Gastrocnemius medialis (tissue), 4 donors: ENCODE results near the gene HPCAL4. TPM values are rescaled to one million over a fixed set of nuclear protein-coding genes. Genes with fewer than 3 reads are reported as not detected.

Experiments
- ATAC-seq, 2 donors: fragments of 150-250 bp; one replicate each; pipeline ENCODE4 v1.9.1; 2016
- DNase-seq, 2 donors: peaks; one replicate each; pipeline ENCODE4 v3.0.0-alpha.2; 2019
- H3K27ac ChIP-seq, 4 donors: fragments of 200-600 bp; sonication (generic); 1 replicate in 1 of 4; 2 replicates in 3 of 4; pipeline ENCODE4 v1.5.1; 2016 to 2018; ENCODE audit warnings: mild to moderate bottlenecking in 2 of 4, moderate library complexity in 1 of 4
- H3K27me3 ChIP-seq, 3 donors: fragments of 200-600 bp; sonication (generic) in 2 of 3; 1 replicate in 1 of 3; 2 replicates in 2 of 3; pipeline versions ENCODE4 v1.5.1 to v1.6.0; 2016 to 2019; ENCODE audit warnings: mild to moderate bottlenecking in 1 of 3, moderate library complexity in 1 of 3
- H3K36me3 ChIP-seq, 2 donors: fragments of 200-600 bp; sonication (generic) in 1 of 2; one replicate each; pipeline ENCODE4 v1.5.1; 2017 to 2018
- H3K4me1 ChIP-seq, 2 donors: fragments of 200-600 bp; sonication (generic) in 1 of 2; one replicate each; pipeline ENCODE4 v1.5.1; 2016 to 2017; ENCODE audit warnings: mild to moderate bottlenecking in 2 of 2
- H3K4me3 ChIP-seq, 4 donors: fragments of 200-600 bp; sonication (generic) in 3 of 4; 1 replicate in 1 of 4; 2 replicates in 3 of 4; pipeline ENCODE4 v1.5.1; 2016 to 2019; ENCODE audit warnings: mild to moderate bottlenecking in 2 of 4
- H3K9me3 ChIP-seq, 3 donors: fragments of 200-600 bp; sonication (generic) in 2 of 3; 1 replicate in 1 of 3; 2 replicates in 2 of 3; pipeline ENCODE4 v1.5.1; 2016 to 2019
- CTCF ChIP-seq, 5 experiments: fragments of 450-650 bp in 3 of 5; fragments of 200-600 bp in 2 of 5; sonication (generic) in 2 of 5; IDR thresholded peaks in 4 of 5; conservative IDR thresholded peaks in 1 of 5; 1 replicate in 4 of 5; 2 replicates in 1 of 5; pipeline ENCODE4 v1.5.1; 2016 to 2019; ENCODE audit warnings: antibody characterized with exemption in 5 of 5, mild to moderate bottlenecking in 3 of 5, moderate library complexity in 3 of 5
- POLR2A ChIP-seq, 2 donors: fragments of 450-650 bp; IDR thresholded peaks; one replicate each; pipeline ENCODE4 v1.6.1; 2017; ENCODE audit warnings: antibody characterized with exemption in 2 of 2, mild to moderate bottlenecking in 2 of 2, moderate library complexity in 2 of 2
- in situ Hi-C, 4 donors: fragments of 200-750 bp; cut with MboI; loops; one replicate each; pipeline versions ENCODE4 v1.15.0 to v1.8.0; 2017; ENCODE audit warnings: low sequenced_read_pairs in 4 of 4
- intact Hi-C: fragments of 100-400 bp; cut with DNase I; formaldehyde crosslinking; loops from one replicate; pipeline ENCODE4 v1.15.1; 2023; ENCODE audit warnings: low total_unique reads
- total RNA-seq, 4 donors: library from RNA; depleted of rRNA; stranded (reverse); fragments of >200 nt; gene quantifications; one replicate each; pipeline versions ENCODE4 v1.1.0 to v1.2.3, GENCODE V29; 2016

Gene HPCAL4
- total RNA-seq, 4 donors from 2014 or later: 0.92 to 9.0 (median 3.2) TPM

GRCh38 chr1:39700348-39700747 lies 9.1 kb upstream of the HPCAL4 start:
- Histone ChIP-seq H3K27ac (no peak overlapping the region), H3K4me3 (no peak overlapping the region), H3K36me3 (no peaks in the 10 kb centered on the region), H3K9me3 (no peaks in the 10 kb centered on the region), H3K4me1 (peaks cover 5 to 7% of the 10 kb centered on the region in 2 donors), H3K27me3 (no peaks in the 10 kb centered on the region)
- intact Hi-C loops: no loop called here
- ATAC-seq: no peak
- TF ChIP-seq CTCF (IDR thresholded peaks at IDR 0.05 in 4 of 5, conservative IDR thresholded peaks at IDR 0.05 in 1 of 5) (no peak), POLR2A (IDR thresholded peaks at IDR 0.05) (no peak)
- DNase-seq: no peak
- in situ Hi-C loops: no loop called here

- H3K9me3 ChIP-seq: no peaks in the 10 kb centered on the region
These were observed 8.2 kb upstream of the HPCAL4 start for GRCh38 chr1:39699419-39699818.

GRCh38 chr1:39698568-39698967 lies 7.3 kb upstream of the HPCAL4 start:
- TF ChIP-seq CTCF (IDR thresholded peaks at IDR 0.05 in 4 of 5, conservative IDR thresholded peaks at IDR 0.05 in 1 of 5) (no peak), POLR2A (IDR thresholded peaks at IDR 0.05) (no peak)
- Histone ChIP-seq H3K27me3 (no peaks in the 10 kb centered on the region), H3K4me1 (peaks cover 18 to 22% of the 10 kb centered on the region in 2 donors), H3K4me3 (no peak overlapping the region), H3K36me3 (no peaks in the 10 kb centered on the region), H3K9me3 (no peaks in the 10 kb centered on the region), H3K27ac (no peak overlapping the region)
- intact Hi-C loops (no loop called here), in situ Hi-C loops (no loop called here)
- ATAC-seq (no peak), DNase-seq (no peak)

More at GRCh38 chr1:39699419-39699818, 8.2 kb upstream of the HPCAL4 start:
- intact Hi-C loops: no loop called here
- H3K36me3 ChIP-seq: no peaks in the 10 kb centered on the region
- ATAC-seq (no peak), DNase-seq (no peak)
- no peak overlapping the region for H3K4me3 ChIP-seq
- TF ChIP-seq CTCF (IDR thresholded peaks at IDR 0.05 in 4 of 5, conservative IDR thresholded peaks at IDR 0.05 in 1 of 5) (peak in 1 of 5 experiments; percentile 21), POLR2A (IDR thresholded peaks at IDR 0.05) (no peak)
- no peaks in the 10 kb centered on the region for H3K27me3 ChIP-seq
- in situ Hi-C loops: no loop called here
- peaks cover 14 to 17% of the 10 kb centered on the region in 2 donors for H3K4me1 ChIP-seq
- no peak overlapping the region for H3K27ac ChIP-seq

- no peak for ATAC-seq
- intact Hi-C loops: loop anchor here (2.0 kb wide), 1 partner anchor 22 kb away; no protein-coding TSS in a partner anchor
These were observed 5.2 kb upstream of the HPCAL4 start for GRCh38 chr1:39696448-39696847.

More at GRCh38 chr1:39696448-39696847, 5.2 kb upstream of the HPCAL4 start:
- DNase-seq: no peak
- H3K36me3 ChIP-seq: no peaks in the 10 kb centered on the region
- no peaks in the 10 kb centered on the region for H3K9me3 ChIP-seq
- H3K4me3 ChIP-seq: no peak overlapping the region
- H3K27ac ChIP-seq: peak overlapping the region in 3 of 4 donors; percentile 91 to 99 (median 96)
- H3K27me3 ChIP-seq: peaks cover 0 to 3% (median 0%) of the 10 kb centered on the region in 3 donors
- in situ Hi-C loops: no loop called here
- TF ChIP-seq CTCF (IDR thresholded peaks at IDR 0.05 in 4 of 5, conservative IDR thresholded peaks at IDR 0.05 in 1 of 5) (no peak), POLR2A (IDR thresholded peaks at IDR 0.05) (no peak)
- H3K4me1 ChIP-seq: peaks cover 36 to 39% of the 10 kb centered on the region in 2 donors
